B cell (primary cell): ENCODE data around the gene WNT6. TPM values are rescaled to one million over a fixed set of nuclear protein-coding genes. Genes with fewer than 3 reads are reported as not detected.

ENCODE experiments used
- ATAC-seq: fragments of 200-7000 bp; cut with Tn5 transposase; one replicate; pipeline ENCODE4 v1.10.0; 2021; ENCODE audit warnings: low read depth, mild to moderate bottlenecking, moderate number of reproducible peaks, moderate library complexity
- CTCF ChIA-PET: fragments of 350-600 bp; sonication (Branson Sonifier 250); formaldehyde crosslinking; loops from one replicate; lab custom pipeline; 2021; ENCODE audit warnings: antibody characterized with exemption, inconsistent platforms; lab: Charles Lee
- POLR2A ChIA-PET: fragments of 350-600 bp; sonication (Branson Sonifier 250); formaldehyde crosslinking; loops from one replicate; lab custom pipeline; 2021; ENCODE audit warnings: antibody characterized with exemption; lab: Charles Lee
- DNase-seq: peaks from one replicate; pipeline ENCODE4 v3.0.0; 2013
- H2AFZ ChIP-seq: 2 replicates; pipeline ENCODE4 v1.6.1; 2012; ENCODE audit warnings: mild to moderate bottlenecking, low read depth, low read length; ENCODE audit not compliant: insufficient read depth, poor library complexity, severe bottlenecking
- H3K27ac ChIP-seq, 2 donors: 1 replicate in 1 of 2; 2 replicates in 1 of 2; pipeline ENCODE4 v1.5.1; 2012 to 2013; ENCODE audit warnings: low read length in 2 of 2, mild to moderate bottlenecking in 2 of 2, moderate library complexity in 1 of 2
- H3K27me3 ChIP-seq, 4 experiments: fragments of 200-600 bp in 1 of 4; sonication (generic) in 1 of 4; replicated peaks in 1 of 4; 1 replicate in 2 of 4; 2 replicates in 2 of 4; pipeline versions ENCODE4 v1.6.1 to v1.7.0; 2013 to 2016; ENCODE audit warnings: low read length in 3 of 4, mild to moderate bottlenecking in 2 of 4, mixed read lengths in 1 of 4, moderate library complexity in 1 of 4; ENCODE audit not compliant: insufficient read depth in 4 of 4, control insufficient read depth in 3 of 4; ENCODE audit errors: control extremely low read depth in 1 of 4
- H3K36me3 ChIP-seq, 2 experiments: replicated peaks in 1 of 2; 1 replicate in 1 of 2; 2 replicates in 1 of 2; pipeline versions ENCODE4 v1.6.1 to v1.7.1; 2013; ENCODE audit warnings: low read length in 1 of 2; ENCODE audit not compliant: insufficient read depth in 2 of 2, control insufficient read depth in 1 of 2; ENCODE audit errors: control extremely low read depth in 1 of 2, extremely low read depth in 1 of 2
- H3K4me1 ChIP-seq, 2 donors: fragments of 200-600 bp in 1 of 2; sonication (generic) in 1 of 2; 1 replicate in 1 of 2; 2 replicates in 1 of 2; pipeline versions ENCODE4 v1.5.1 to v1.6.1; 2013 to 2017; ENCODE audit warnings: low read length in 2 of 2; ENCODE audit not compliant: control insufficient read depth in 2 of 2, insufficient read depth in 2 of 2
- H3K4me2 ChIP-seq: replicated peaks from 2 replicates; pipeline ENCODE3; 2012; ENCODE audit warnings: mild to moderate bottlenecking, low read depth, low read length; ENCODE audit not compliant: poor library complexity, severe bottlenecking
- H3K4me3 ChIP-seq, 5 experiments: fragments of 200-600 bp in 1 of 5; sonication (generic) in 1 of 5; 1 replicate in 3 of 5; 2 replicates in 2 of 5; pipeline versions ENCODE4 v1.5.1 to v1.7.0; 2011 to 2016; ENCODE audit warnings: low read length in 4 of 5, mild to moderate bottlenecking in 4 of 5, low read depth in 2 of 5, control low read depth in 1 of 5, moderate library complexity in 1 of 5; ENCODE audit not compliant: insufficient read depth in 1 of 5; ENCODE audit errors: control extremely low read depth in 1 of 5, extremely low read depth in 1 of 5
- H3K79me2 ChIP-seq: fragments of 200-600 bp; sonication (generic); one replicate; pipeline ENCODE4 v1.6.0; 2016; ENCODE audit warnings: low read length; ENCODE audit not compliant: control insufficient read depth, insufficient read depth
- H3K9ac ChIP-seq: fragments of 200-600 bp; sonication (generic); 2 replicates; pipeline ENCODE4 v1.6.1; 2017; ENCODE audit warnings: mild to moderate bottlenecking, low read length, moderate library complexity
- H3K9me3 ChIP-seq, 3 donors: one replicate each; pipeline versions ENCODE4 v1.6.1 to v1.7.1; 2013; ENCODE audit warnings: low read length in 2 of 3; ENCODE audit not compliant: control insufficient read depth in 2 of 3, insufficient read depth in 1 of 3; ENCODE audit errors: control extremely low read depth in 1 of 3
- H4K20me1 ChIP-seq: 2 replicates; pipeline ENCODE4 v1.6.0; 2012; ENCODE audit warnings: mild to moderate bottlenecking, low read length; ENCODE audit not compliant: insufficient read depth, control insufficient read depth, poor library complexity, severe bottlenecking
- H3K27ac Mint-ChIP-seq: one replicate; pipeline ENCODE4 v1.8.0; 2021; ENCODE audit warnings: mixed read lengths
- H3K27me3 Mint-ChIP-seq: one replicate; pipeline ENCODE4 v1.8.0; 2021; ENCODE audit warnings: mixed read lengths
- H3K4me1 Mint-ChIP-seq: one replicate; pipeline ENCODE4 v1.8.0; 2021; ENCODE audit warnings: mixed read lengths
- H3K4me3 Mint-ChIP-seq: one replicate; pipeline ENCODE4 v1.8.0; 2021; ENCODE audit warnings: mixed read lengths
- H3K9me3 Mint-ChIP-seq: one replicate; pipeline ENCODE4 v1.8.0; 2022; ENCODE audit warnings: mixed read lengths; ENCODE audit not compliant: insufficient read depth
- EZH2 ChIP-seq: IDR thresholded peaks from 2 replicates; pipeline ENCODE4 v1.6.1; 2012; ENCODE audit warnings: borderline replicate concordance, low read depth, mild to moderate bottlenecking, moderate library complexity, low read length; ENCODE audit not compliant: insufficient read depth, poor library complexity, severe bottlenecking
- WGBS: methylation state at CpG from one replicate; pipeline ENCODE4 v1.1.5; 2013; ENCODE audit warnings: missing lambda C conversion rate; ENCODE audit not compliant: insufficient coverage; 5-methylcytosine and 5-hydroxymethylcytosine counted together
- intact Hi-C: fragments of 100-400 bp; cut with micrococcal nuclease; formaldehyde crosslinking; loops from one replicate; pipeline ENCODE4 v1.10.0; 2022
- polyA plus RNA-seq: library from polyadenylated mRNA; depleted of rRNA; stranded (reverse); fragments of >200 nt; gene quantifications from 2 replicates; pipeline ENCODE4 v1.2.3, GENCODE V29; 2012
- total RNA-seq, 2 donors: library from RNA; stranded (reverse); fragments of 120-200 nt in 1 of 2; gene quantifications; 1 replicate in 1 of 2; 2 replicates in 1 of 2; pipeline versions ENCODE4 v1.2.3 to v1.2.4, GENCODE V29; 2013 to 2022
- TF ChIP-seq, protein P1 (sequence below): fragments of 200-600 bp; IDR thresholded peaks from one replicate; pipeline ENCODE4 v1.8.0; 2022; ENCODE audit warnings: antibody characterized with exemption, mild to moderate bottlenecking

The WNT6 gene
- total and polyA plus RNA-seq, 2 donors (not counting 1 experiment from before 2014, with no cell fraction given) = 0.84 to 2.0 TPM

DNA sequence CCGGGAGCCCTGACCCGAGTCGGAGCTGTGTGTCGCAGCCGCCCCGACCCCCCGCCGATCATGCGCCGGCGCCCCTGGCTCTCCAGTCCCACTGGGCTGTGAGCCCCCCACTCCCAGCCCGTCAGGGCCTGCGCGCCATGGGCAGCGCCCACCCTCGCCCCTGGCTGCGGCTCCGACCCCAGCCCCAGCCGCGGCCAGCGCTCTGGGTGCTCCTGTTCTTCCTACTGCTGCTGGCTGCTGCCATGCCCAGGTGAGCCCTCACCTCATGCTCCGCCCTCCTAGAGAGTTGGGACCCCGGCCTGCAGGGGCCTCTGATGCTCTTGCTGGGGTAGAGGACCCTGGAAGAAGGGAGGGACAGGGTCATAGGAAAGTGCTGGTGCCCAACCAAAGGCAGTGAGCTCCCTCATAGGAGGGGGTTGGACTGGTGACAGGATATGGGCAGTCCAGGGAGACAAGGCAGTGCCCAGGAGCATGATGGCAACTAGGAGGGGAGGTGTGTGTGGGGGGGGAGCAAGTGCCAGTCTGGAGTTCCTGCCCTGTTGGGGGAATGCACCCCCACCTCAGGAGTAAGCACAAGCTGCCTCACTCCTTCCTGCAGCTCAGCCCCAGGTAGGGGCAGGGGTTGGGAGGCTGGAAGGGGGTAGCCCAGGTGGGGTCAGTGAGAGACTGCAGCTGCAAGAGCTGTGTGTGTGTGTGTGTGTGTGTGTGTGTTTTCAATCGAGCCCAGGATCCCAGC lies 21.4 kb downstream of the WNT6 start:
- H3K4me1 Mint-ChIP-seq = peaks cover 70% of the 10 kb centered on the region
- peaks cover 0 to 5% (median 2%) of the 10 kb centered on the region in 4 experiments for H3K27me3 ChIP-seq
- no peaks in the 10 kb centered on the region for H3K36me3 ChIP-seq
- no peaks in the 10 kb centered on the region for H4K20me1 ChIP-seq
- no peak for DNase-seq
- H3K27ac Mint-ChIP-seq = peak overlapping the region; percentile 95
- intact Hi-C loops = loop anchor here (1.0 to 5.0 kb wide), 6 partner anchors 11 to 589 kb away; partner anchors contain the start of genes CNPPD1, CTDSP1, DNAJB2 and TMBIM1
- no peak for ATAC-seq
- peaks cover 4% of the 10 kb centered on the region for H3K27me3 Mint-ChIP-seq
- WGBS = 11% methylated on average over 24 of the region's 24 CpGs
- CTCF ChIA-PET = interaction anchor here (1.0 to 23.0 kb wide), 6 partner anchors 9 to 170 kb away, joined by 3 to 1627 read pairs (median 6); partner anchors contain the start of gene TTLL4
- peak overlapping the region; percentile 92 to 93 for H3K27ac ChIP-seq
- H3K79me2 ChIP-seq = peaks cover 2% of the 10 kb centered on the region
- no peaks in the 10 kb centered on the region for H3K9me3 ChIP-seq
- TF ChIP-seq EZH2 = no peak
- TF ChIP-seq, protein P1, sequence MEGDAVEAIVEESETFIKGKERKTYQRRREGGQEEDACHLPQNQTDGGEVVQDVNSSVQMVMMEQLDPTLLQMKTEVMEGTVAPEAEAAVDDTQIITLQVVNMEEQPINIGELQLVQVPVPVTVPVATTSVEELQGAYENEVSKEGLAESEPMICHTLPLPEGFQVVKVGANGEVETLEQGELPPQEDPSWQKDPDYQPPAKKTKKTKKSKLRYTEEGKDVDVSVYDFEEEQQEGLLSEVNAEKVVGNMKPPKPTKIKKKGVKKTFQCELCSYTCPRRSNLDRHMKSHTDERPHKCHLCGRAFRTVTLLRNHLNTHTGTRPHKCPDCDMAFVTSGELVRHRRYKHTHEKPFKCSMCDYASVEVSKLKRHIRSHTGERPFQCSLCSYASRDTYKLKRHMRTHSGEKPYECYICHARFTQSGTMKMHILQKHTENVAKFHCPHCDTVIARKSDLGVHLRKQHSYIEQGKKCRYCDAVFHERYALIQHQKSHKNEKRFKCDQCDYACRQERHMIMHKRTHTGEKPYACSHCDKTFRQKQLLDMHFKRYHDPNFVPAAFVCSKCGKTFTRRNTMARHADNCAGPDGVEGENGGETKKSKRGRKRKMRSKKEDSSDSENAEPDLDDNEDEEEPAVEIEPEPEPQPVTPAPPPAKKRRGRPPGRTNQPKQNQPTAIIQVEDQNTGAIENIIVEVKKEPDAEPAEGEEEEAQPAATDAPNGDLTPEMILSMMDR = no peak
- H3K4me1 ChIP-seq = peaks cover 65 to 86% of the 10 kb centered on the region in 2 donors
- peak overlapping the region; percentile 72 for H3K9ac ChIP-seq
- peak overlapping the region; percentile 92 for H3K4me2 ChIP-seq
- POLR2A ChIA-PET = interaction anchor here (0.5 to 15.0 kb wide), 9 partner anchors 8 to 717 kb away, joined by 3 to 490 read pairs (median 4); partner anchors contain the start of genes CNPPD1 and DNAJB2
- H3K9me3 Mint-ChIP-seq = no peaks in the 10 kb centered on the region
- H2AFZ ChIP-seq = peak overlapping the region; percentile 43
- peak overlapping the region in 4 of 5 experiments; percentile 54 to 65 (median 62) for H3K4me3 ChIP-seq
- H3K4me3 Mint-ChIP-seq = peak overlapping the region; percentile 95
